IgD-negative memory B cell (primary cell): ENCODE data around the gene JARID2. TPM values are rescaled to one million over a fixed set of nuclear protein-coding genes. Genes with fewer than 3 reads are reported as not detected.

ENCODE experiments used
- H3K27ac Mint-ChIP-seq, 3 donors: one replicate each; pipeline ENCODE4 v1.8.0; 2020 to 2022; ENCODE audit warnings: mild to moderate bottlenecking in 3 of 3, mixed read lengths in 3 of 3, moderate library complexity in 1 of 3
- H3K27me3 Mint-ChIP-seq: one replicate; pipeline ENCODE4 v1.8.0; 2021; ENCODE audit warnings: mixed read lengths
- H3K36me3 Mint-ChIP-seq: one replicate; pipeline ENCODE4 v1.8.0; 2020; ENCODE audit warnings: mild to moderate bottlenecking, mixed read lengths
- H3K4me1 Mint-ChIP-seq, 3 donors: one replicate each; pipeline ENCODE4 v1.8.0; 2020 to 2022; ENCODE audit warnings: mixed read lengths in 3 of 3, mild to moderate bottlenecking in 1 of 3
- H3K4me3 Mint-ChIP-seq, 4 donors: one replicate each; pipeline ENCODE4 v1.8.0; 2020 to 2022; ENCODE audit warnings: mild to moderate bottlenecking in 4 of 4, mixed read lengths in 4 of 4, moderate library complexity in 3 of 4
- H3K9me3 Mint-ChIP-seq, 3 donors: one replicate each; pipeline ENCODE4 v1.8.0; 2020 to 2021; ENCODE audit warnings: mixed read lengths in 3 of 3, mild to moderate bottlenecking in 1 of 3
- polyA plus RNA-seq: library from polyadenylated mRNA; unstranded; fragments of 300-500 nt; fragmentation: Illumina TruSeq; gene quantifications from one replicate; pipeline ENCODE4 v1.2.3, GENCODE V29; 2021

The JARID2 gene
- polyA plus RNA-seq, 1 donor from 2014 or later: 10.8 TPM

DNA sequence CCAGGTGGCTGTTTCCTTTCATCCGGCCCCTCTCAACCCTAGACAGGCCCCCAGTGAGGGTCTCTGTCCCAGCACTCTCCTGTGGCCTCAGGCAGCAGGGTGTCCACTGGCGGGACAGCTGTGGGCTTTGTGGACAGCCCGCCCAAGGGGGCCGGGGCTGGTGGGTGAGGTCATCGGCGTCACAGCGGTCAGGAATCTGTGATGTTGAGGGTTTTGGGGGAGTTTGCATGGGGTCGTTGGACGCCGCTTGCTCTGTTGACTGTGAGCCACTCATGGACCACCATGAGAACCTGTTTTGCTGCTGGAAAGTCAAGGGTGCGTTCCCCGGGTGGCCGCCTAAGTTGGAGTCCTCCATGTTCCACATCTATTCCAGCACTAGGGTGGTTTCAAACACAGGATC lies 270.5 kb downstream of the JARID2 start:
- Mint-ChIP-seq H3K27me3 (no peaks in the 10 kb centered on the region), H3K4me1 (no peaks in the 10 kb centered on the region), H3K27ac (peak overlapping the region in 2 of 3 donors; percentile 28 to 39), H3K4me3 (peak overlapping the region in 1 of 4 donors; percentile 39), H3K9me3 (no peaks in the 10 kb centered on the region), H3K36me3 (peaks cover 9% of the 10 kb centered on the region)

DNA sequence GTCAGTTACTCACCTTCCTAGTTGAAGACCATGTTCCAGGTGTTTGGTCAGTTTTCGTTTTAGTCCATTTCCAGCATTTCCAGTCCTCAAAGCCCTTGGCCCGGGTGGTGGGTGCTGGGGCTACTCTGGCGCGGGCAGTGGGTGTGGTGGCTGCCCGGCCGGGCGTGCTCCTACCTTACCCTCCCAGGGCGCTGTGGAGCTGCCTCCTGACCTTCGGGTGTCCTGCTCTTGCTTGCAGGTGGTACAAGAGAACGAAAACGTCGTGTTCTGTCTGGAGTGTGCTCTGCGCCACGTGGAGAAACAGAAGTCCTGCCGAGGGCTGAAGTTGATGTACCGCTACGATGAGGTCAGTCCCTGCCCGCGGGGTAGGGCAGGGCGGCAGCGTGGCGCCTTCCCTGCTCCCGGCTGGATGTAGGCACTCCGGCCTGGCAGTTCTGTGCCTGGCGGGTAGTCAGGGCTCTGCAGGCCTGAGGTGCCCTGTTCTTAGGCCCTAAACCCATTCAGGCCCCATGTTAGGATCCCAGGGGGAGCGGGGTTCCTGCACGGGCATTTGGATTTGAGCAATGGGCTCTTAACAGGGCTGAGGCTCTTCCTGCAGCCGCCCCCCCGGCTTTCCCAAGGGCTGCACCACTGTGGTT lies 271.2 kb downstream of the JARID2 start:
- Mint-ChIP-seq H3K4me1 (no peaks in the 10 kb centered on the region), H3K27ac (peak overlapping the region in 1 of 3 donors; percentile 39), H3K4me3 (no peak overlapping the region), H3K27me3 (no peaks in the 10 kb centered on the region), H3K9me3 (no peaks in the 10 kb centered on the region), H3K36me3 (peaks cover 9% of the 10 kb centered on the region)

DNA sequence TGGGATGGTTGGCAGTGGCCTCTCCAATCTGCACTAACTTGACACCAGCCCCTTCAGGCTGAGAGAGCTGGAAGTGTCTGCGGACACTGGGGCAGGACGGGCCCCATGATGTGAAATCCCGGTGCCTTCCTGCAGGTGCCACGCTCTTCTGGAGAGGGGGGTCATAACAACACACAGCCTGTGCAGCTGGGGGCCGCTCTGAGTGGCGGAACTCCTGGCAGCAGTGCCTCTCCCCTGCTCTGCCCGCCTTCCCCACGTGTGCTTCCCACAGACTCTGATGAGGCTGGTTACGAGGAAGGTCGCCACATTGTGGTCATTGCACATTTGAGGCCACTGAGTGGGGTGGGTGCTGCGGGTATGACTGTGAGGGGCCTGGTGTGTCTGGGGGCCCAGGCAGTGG lies 271.7 kb downstream of the JARID2 start:
- Mint-ChIP-seq H3K4me1 (no peaks in the 10 kb centered on the region), H3K27ac (no peak overlapping the region)

DNA sequence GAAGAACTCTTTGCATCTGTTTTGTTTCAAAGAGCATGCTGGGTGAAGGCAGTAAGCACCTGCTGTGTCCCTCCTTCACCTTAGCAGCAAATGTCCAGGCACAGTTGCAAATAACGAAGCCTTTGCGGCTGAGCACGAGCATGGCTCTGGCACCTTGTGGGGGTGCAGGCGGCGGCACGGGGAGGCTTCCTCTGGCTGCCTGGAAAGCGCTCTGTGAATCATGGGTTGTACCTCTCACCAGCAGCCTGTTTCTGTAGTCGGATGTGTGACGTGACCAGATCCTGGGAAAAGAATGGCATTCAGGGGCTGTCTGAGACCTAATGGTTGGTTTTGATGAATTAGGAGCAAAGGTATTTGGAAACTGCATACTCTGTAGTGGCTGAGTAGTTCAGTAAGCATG lies 272.2 kb downstream of the JARID2 start:
- H3K27ac Mint-ChIP-seq: peak overlapping the region in 1 of 3 donors; percentile 34
- no peaks in the 10 kb centered on the region for H3K9me3 Mint-ChIP-seq
- H3K27me3 Mint-ChIP-seq: no peaks in the 10 kb centered on the region
- no peaks in the 10 kb centered on the region for H3K4me1 Mint-ChIP-seq
- no peak overlapping the region for H3K4me3 Mint-ChIP-seq
- peaks cover 7% of the 10 kb centered on the region for H3K36me3 Mint-ChIP-seq

More for the DNA sequence above, 271.7 kb downstream of the JARID2 start:
- Mint-ChIP-seq H3K9me3 (no peaks in the 10 kb centered on the region), H3K36me3 (peaks cover 7% of the 10 kb centered on the region), H3K27me3 (no peaks in the 10 kb centered on the region), H3K4me3 (no peak overlapping the region)

DNA sequence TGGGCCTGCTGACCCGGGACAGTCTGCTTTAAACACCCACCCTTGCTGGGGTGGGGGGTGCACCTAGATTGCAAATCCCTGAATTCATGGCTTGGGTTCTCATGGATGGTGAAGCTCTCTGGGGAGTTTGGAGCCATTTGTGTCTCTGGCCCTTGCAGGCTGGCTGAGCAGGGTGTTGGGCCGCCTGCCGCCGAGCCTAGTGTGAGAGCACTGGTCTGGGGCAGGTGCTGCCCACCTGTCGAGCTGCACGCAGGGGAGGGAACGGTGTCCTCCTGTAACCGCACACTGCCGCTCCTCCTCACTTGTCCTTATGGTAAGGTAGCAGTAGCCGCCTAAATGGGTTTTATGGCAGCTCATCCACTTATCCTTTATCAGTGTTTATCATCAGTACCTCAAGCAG lies 273.0 kb downstream of the JARID2 start:
- H3K27me3 Mint-ChIP-seq: no peaks in the 10 kb centered on the region
- H3K36me3 Mint-ChIP-seq: peaks cover 7% of the 10 kb centered on the region
- no peak overlapping the region for H3K4me3 Mint-ChIP-seq
- H3K4me1 Mint-ChIP-seq: no peaks in the 10 kb centered on the region
- H3K27ac Mint-ChIP-seq: peak overlapping the region in 1 of 3 donors; percentile 34
- no peaks in the 10 kb centered on the region for H3K9me3 Mint-ChIP-seq

- H3K27me3 Mint-ChIP-seq: no peaks in the 10 kb centered on the region
- H3K36me3 Mint-ChIP-seq: peaks cover 6% of the 10 kb centered on the region
- no peaks in the 10 kb centered on the region for H3K9me3 Mint-ChIP-seq
- no peaks in the 10 kb centered on the region for H3K4me1 Mint-ChIP-seq
- no peak overlapping the region for H3K27ac Mint-ChIP-seq
- H3K4me3 Mint-ChIP-seq: no peak overlapping the region
Observed at GRCh38 chr6:15519681-15520080, 273.8 kb downstream of the JARID2 start.

DNA sequence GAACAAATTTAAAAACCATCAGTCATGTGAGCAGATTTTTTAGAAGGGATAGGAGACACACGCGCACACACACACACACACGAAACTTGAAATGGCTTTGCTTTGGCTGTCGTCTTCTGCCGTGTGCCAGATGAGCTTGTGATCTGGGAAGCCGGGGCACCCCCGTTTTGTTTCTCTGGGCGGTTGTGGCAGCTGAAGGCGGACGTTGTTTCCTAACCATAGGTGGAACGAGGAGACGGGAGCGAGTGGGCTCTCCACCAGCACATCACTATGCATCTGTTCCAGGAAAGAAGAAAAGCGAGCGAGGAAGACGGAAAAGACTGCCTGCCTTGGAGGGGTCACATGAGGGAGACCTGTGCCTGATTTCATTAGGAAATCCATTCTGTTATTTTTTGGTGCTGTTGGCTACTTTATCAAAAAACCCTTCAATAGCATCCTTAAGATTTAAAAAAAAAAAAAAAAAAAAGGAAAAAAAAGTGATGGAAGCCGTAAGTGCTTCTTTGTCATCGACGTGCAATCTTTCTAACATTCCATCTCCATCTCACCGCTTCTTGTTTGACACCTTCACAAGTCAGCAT lies 274.8 kb downstream of the JARID2 start:
- Mint-ChIP-seq H3K36me3 (peaks cover 6% of the 10 kb centered on the region), H3K4me3 (no peak overlapping the region), H3K27me3 (no peaks in the 10 kb centered on the region), H3K9me3 (no peaks in the 10 kb centered on the region), H3K4me1 (peaks cover 3% of the 10 kb centered on the region in 3 donors), H3K27ac (peak overlapping the region in 2 of 3 donors; percentile 1 to 33)

DNA sequence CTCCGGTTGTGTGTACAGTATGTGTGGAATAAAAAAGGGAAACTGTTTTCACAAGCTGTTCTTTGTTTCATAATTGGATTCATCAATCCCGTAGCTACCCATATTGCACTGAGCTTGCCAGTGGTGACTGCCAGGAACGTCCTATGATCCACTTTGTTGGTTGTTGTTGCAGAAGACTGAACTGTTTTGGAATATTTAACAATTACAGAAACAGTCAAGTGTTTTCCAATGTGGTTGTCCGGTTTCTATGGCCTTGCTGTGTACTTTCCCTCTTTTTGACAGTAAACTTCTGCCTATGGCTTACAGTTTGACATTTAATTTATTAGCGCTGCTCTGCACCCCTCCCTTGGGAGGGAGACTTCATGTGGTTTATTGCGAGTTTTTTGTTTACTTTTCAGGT lies 275.7 kb downstream of the JARID2 start:
- no peak overlapping the region for H3K4me3 Mint-ChIP-seq
- H3K36me3 Mint-ChIP-seq: peaks cover 9% of the 10 kb centered on the region

DNA sequence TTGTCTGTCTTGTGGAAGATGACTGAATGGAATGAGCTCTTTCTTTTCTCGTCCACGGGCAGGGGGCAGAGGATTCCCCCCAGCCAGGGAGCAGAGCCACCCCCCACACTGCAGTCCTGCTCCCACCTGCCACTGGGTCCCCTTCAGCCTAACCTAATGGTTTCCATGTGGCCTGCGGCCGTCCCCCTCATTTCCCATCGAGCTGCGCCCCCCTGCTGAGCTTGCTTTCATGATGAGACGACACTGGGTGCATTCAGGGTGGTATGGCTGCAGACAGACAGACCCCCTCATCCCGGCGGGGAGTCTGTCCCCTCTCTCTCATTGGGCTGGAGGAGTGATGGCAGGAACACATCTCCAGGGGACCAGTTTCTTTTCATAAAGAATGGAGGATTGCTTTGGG lies 276.2 kb downstream of the JARID2 start:
- peaks cover 9 to 15% (median 12%) of the 10 kb centered on the region in 3 donors for H3K4me1 Mint-ChIP-seq
- no peaks in the 10 kb centered on the region for H3K9me3 Mint-ChIP-seq
- H3K27ac Mint-ChIP-seq: peak overlapping the region in 2 of 3 donors; percentile 9 to 70
- no peak overlapping the region for H3K4me3 Mint-ChIP-seq
- H3K36me3 Mint-ChIP-seq: peaks cover 9% of the 10 kb centered on the region
- H3K27me3 Mint-ChIP-seq: no peaks in the 10 kb centered on the region

More for the DNA sequence above, 275.7 kb downstream of the JARID2 start:
- peaks cover 8 to 11% (median 9%) of the 10 kb centered on the region in 3 donors for H3K4me1 Mint-ChIP-seq
- no peaks in the 10 kb centered on the region for H3K9me3 Mint-ChIP-seq
- H3K27ac Mint-ChIP-seq: peak overlapping the region in 2 of 3 donors; percentile 8 to 70
- no peaks in the 10 kb centered on the region for H3K27me3 Mint-ChIP-seq

DNA sequence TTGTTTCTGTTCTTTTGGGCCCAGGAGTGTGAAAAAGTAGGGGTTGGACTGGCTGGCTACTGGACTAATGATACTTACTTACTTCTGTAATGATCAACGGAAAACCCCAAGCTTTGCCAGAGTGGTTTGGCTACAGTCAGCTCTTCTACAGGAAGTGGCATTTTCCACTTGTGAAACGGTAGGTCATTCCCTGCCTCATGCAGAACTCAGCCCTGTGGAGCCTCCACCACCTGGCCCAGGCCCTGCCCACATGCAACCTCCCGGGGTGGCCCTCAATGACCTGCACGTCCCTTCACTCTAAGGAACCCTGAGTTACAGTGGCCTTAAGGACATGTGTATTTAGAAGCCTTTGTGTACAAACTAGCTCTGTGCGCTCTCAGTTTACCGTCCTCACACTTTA lies 276.6 kb downstream of the JARID2 start:
- H3K4me3 Mint-ChIP-seq: no peak overlapping the region
- H3K4me1 Mint-ChIP-seq: peaks cover 9 to 15% (median 12%) of the 10 kb centered on the region in 3 donors
- peaks cover 10% of the 10 kb centered on the region for H3K36me3 Mint-ChIP-seq
- no peaks in the 10 kb centered on the region for H3K9me3 Mint-ChIP-seq
- H3K27me3 Mint-ChIP-seq: no peaks in the 10 kb centered on the region
- peak overlapping the region in 2 of 3 donors; percentile 9 to 72 for H3K27ac Mint-ChIP-seq

- no peaks in the 10 kb centered on the region for H3K27me3 Mint-ChIP-seq
- H3K4me3 Mint-ChIP-seq: no peak overlapping the region
- no peaks in the 10 kb centered on the region for H3K9me3 Mint-ChIP-seq
- peaks cover 11% of the 10 kb centered on the region for H3K36me3 Mint-ChIP-seq
- peak overlapping the region in 2 of 3 donors; percentile 59 to 72 for H3K27ac Mint-ChIP-seq
- peaks cover 9 to 15% (median 12%) of the 10 kb centered on the region in 3 donors for H3K4me1 Mint-ChIP-seq
Observed at GRCh38 chr6:15522856-15523529, 277.1 kb downstream of the JARID2 start.

- Mint-ChIP-seq H3K27me3 (no peaks in the 10 kb centered on the region), H3K27ac (peak overlapping the region in 2 of 3 donors; percentile 15 to 72), H3K9me3 (no peaks in the 10 kb centered on the region), H3K36me3 (peaks cover 10% of the 10 kb centered on the region), H3K4me3 (no peak overlapping the region), H3K4me1 (peaks cover 9 to 15% (median 12%) of the 10 kb centered on the region in 3 donors)
Observed at GRCh38 chr6:15523679-15524630, 278.1 kb downstream of the JARID2 start.

DNA sequence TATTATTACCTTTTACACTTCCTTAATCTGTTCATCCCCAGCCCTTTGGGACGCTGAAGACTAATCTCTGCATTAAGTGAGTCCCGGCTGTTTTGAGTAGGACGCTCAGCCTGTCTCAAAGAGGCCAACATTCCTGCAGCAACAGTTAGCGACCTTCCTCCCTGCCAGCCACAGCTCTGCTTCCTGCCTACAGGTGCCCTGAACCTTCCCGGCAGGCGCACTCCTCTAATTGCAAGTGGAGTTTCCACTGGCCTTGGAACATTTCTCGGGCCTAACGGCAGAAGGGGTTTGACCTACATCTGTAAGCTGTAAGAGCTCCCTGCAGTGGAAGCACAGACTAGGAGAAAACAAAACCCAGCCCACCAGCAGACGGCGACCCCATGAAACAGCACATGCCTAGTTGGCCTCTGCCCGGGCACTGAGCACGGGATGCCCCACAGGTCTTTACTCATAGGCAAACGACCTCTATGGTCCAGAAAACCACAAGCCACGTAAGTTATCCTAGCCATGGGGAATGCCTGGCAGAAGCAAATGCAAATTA lies 279.1 kb downstream of the JARID2 start:
- peaks cover 5% of the 10 kb centered on the region for H3K36me3 Mint-ChIP-seq
- H3K27ac Mint-ChIP-seq: peak overlapping the region in 2 of 3 donors; percentile 45 to 59
- no peaks in the 10 kb centered on the region for H3K27me3 Mint-ChIP-seq
- peak overlapping the region in 1 of 4 donors; percentile 76 for H3K4me3 Mint-ChIP-seq
- peaks cover 9 to 15% (median 12%) of the 10 kb centered on the region in 3 donors for H3K4me1 Mint-ChIP-seq
- H3K9me3 Mint-ChIP-seq: no peaks in the 10 kb centered on the region

GRCh38 chr6:15526212-15526701 lies 280.4 kb downstream of the JARID2 start:
- Mint-ChIP-seq H3K4me1 (peaks cover 9 to 15% (median 12%) of the 10 kb centered on the region in 3 donors), H3K4me3 (peak overlapping the region in 3 of 4 donors; percentile 7 to 68 (median 43)), H3K27ac (peak overlapping the region; percentile 28 to 78 (median 73)), H3K9me3 (no peaks in the 10 kb centered on the region), H3K27me3 (no peaks in the 10 kb centered on the region), H3K36me3 (peaks cover 11% of the 10 kb centered on the region)
